Stimulated activated naive CD8-positive, alpha-beta T cell treated with anti-CD3 and anti-CD28 coated beads, Interleukin-15, Interleukin-2, amounts not matched to agents 100 ng/mL and 50 ng/mL, for 24 hours (primary cell): Measurements from ENCODE around the gene SLC3A2.

Experiments
- H3K27ac Mint-ChIP-seq: one replicate; pipeline ENCODE4 v1.8.0; 2021; ENCODE audit warnings: mild to moderate bottlenecking, mixed read lengths
- H3K27me3 Mint-ChIP-seq: one replicate; pipeline ENCODE4 v1.8.0; 2021; ENCODE audit warnings: mixed read lengths
- H3K36me3 Mint-ChIP-seq: one replicate; pipeline ENCODE4 v1.8.0; 2021; ENCODE audit warnings: low read depth, mixed read lengths
- H3K4me1 Mint-ChIP-seq: one replicate; pipeline ENCODE4 v1.8.0; 2021; ENCODE audit warnings: low read depth, mixed read lengths
- H3K4me3 Mint-ChIP-seq: one replicate; pipeline ENCODE4 v1.8.0; 2021; ENCODE audit warnings: mild to moderate bottlenecking, mixed read lengths
- H3K9me3 Mint-ChIP-seq: one replicate; pipeline ENCODE4 v1.8.0; 2021; ENCODE audit warnings: mixed read lengths

SLC3A2 gene

GRCh38 chr11:62909107-62909894, 28.6 kb downstream of the SLC3A2 start:
- Mint-ChIP-seq H3K27me3 (peaks cover 20% of the 10 kb centered on the region), H3K36me3 (no peaks in the 10 kb centered on the region), H3K4me3 (no peak overlapping the region), H3K27ac (no peak overlapping the region), H3K9me3 (no peaks in the 10 kb centered on the region), H3K4me1 (peaks cover 3% of the 10 kb centered on the region)

DNA sequence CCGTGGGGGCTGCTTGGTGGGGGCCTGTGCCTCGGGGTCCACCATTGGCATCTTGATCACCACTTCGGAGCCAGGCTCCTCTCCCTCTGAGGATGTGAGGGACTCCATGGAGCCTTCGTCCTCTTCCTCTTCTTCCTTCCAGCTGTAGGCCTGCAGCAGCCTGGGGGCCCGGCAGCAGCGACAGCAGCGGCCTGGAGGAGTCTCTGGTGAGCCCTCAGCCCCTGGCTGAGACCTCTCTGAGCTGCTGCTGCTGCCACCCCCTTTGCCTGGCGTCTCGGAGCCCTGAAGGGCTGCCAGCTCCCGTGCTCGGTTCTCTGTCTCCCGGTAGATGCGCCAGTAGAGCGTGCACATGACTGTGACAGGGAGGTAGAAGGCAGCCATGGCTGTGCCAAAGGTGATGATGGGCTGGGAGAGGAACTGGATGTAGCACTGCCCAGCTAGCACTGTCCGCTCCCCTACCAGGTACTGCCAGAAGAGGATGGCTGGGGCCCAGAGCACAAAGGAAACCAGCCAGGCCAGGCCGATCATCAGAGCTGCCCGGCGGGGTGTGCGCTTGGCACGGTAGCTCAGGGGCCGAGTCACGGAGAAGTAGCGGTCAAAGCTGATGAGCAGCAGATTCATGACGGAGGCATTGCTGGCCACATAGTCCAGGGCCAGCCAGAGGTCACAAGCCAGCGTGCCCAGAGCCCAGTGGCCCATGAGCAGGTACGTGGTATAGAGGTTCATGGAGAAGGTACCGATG, 29.6 kb downstream of the SLC3A2 start:
- Mint-ChIP-seq H3K9me3 (no peaks in the 10 kb centered on the region), H3K27me3 (peaks cover 17% of the 10 kb centered on the region), H3K4me3 (no peak overlapping the region), H3K27ac (no peak overlapping the region), H3K36me3 (no peaks in the 10 kb centered on the region), H3K4me1 (peaks cover under 1% of the 10 kb centered on the region)

DNA sequence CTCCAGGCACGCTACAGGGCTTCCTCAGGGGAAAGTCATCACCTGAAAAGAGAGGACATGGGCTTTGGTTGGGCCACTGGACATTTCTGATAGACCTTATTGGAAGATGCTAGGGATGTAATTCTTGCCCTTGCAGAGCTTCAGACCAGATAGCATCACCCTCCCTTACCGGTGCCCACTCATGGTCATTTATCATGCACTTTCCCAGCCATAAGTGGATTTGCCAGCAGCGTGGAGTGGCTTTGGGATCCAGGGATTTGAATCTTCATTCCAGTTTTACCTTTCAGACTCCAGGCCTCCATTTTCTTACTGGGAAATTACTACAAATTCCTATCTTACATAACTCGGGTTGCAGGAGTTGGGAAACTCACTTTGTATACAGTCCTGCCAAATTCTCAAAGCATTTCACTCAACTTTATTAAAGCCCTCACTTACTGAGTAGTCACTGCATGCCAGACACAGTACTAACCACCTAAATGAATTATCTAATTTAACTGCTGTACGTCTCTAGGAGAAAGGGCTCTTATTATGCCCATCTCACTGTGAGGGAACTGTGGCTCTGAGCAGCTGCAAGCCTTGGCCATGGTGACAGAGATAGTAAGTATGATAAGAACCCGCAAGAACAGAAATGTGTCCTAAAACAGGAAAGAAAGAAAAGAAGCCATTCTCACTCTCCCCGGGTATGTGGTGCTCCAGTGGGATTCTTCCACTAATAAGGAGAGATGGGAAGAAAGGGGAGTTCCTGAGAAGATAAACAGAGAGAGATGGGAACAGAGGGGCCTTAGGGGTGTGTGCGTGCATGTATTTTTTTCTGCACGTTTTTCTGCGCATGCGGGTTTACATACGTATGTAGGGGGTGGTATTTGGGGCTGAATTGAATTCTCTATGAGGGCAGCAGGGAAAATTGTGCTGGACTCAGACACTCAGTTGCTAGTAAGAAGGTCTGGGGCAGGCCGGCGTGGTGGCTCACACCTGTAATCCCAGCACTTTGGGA, 30.7 kb downstream of the SLC3A2 start:
- H3K4me3 Mint-ChIP-seq: no peak overlapping the region
- H3K27ac Mint-ChIP-seq: no peak overlapping the region
- no peaks in the 10 kb centered on the region for H3K4me1 Mint-ChIP-seq
- H3K36me3 Mint-ChIP-seq: no peaks in the 10 kb centered on the region
- H3K9me3 Mint-ChIP-seq: no peaks in the 10 kb centered on the region
- peaks cover 12% of the 10 kb centered on the region for H3K27me3 Mint-ChIP-seq

DNA sequence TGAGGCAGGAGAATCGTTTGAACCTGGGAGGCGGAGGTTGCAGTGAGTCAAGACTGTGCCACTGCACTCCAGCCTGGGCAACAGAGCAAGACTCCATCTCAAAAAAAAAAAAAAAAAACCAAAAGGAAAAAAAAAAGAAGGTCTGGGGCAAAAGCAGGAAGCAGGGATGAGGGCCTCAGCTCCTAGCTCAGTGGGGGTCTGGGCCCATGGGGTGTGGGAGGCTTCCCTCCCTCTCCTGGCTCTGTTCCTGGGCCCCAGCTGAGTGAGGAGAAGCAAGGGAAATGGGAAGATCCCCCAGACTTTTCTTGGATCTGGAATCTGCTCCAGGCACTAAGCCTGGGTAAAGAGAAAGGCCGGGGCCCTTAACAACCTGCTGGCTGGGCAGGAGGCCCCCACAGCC, 31.6 kb downstream of the SLC3A2 start:
- Mint-ChIP-seq H3K27me3 (peaks cover 12% of the 10 kb centered on the region), H3K4me3 (no peak overlapping the region), H3K4me1 (no peaks in the 10 kb centered on the region), H3K36me3 (no peaks in the 10 kb centered on the region), H3K27ac (no peak overlapping the region), H3K9me3 (no peaks in the 10 kb centered on the region)

- H3K27me3 Mint-ChIP-seq: peaks cover 9% of the 10 kb centered on the region
- H3K36me3 Mint-ChIP-seq: no peaks in the 10 kb centered on the region
- H3K9me3 Mint-ChIP-seq: no peaks in the 10 kb centered on the region
- no peak overlapping the region for H3K4me3 Mint-ChIP-seq
- H3K4me1 Mint-ChIP-seq: no peaks in the 10 kb centered on the region
- no peak overlapping the region for H3K27ac Mint-ChIP-seq
Measured at GRCh38 chr11:62914416-62914815, 33.7 kb downstream of the SLC3A2 start.

- peaks cover 19% of the 10 kb centered on the region for H3K27me3 Mint-ChIP-seq
- no peak overlapping the region for H3K27ac Mint-ChIP-seq
Measured at GRCh38 chr11:62917906-62918502, 37.3 kb downstream of the SLC3A2 start.

DNA sequence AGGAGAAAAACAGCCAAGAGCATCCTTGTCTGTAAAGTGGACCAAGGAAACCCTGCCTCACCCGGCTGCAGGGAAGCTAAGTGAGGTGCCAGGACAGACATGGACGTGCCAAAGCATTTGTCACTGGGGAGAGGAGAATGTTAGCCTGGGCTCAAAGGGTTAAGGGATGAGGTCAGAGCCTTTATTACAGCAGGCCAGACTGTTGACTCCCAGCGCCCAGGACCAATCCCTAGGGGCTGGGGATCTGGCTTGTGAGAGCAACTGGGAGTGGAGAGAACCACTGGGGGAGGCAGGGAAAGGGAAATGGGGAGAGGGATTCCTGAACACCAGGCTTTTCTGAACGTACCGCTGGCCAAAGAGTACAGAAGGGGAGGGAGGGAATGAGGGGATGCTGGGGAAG, 37.8 kb downstream of the SLC3A2 start:
- no peaks in the 10 kb centered on the region for H3K9me3 Mint-ChIP-seq
- H3K27me3 Mint-ChIP-seq: peaks cover 21% of the 10 kb centered on the region

More at GRCh38 chr11:62917906-62918502, 37.3 kb downstream of the SLC3A2 start:
- Mint-ChIP-seq H3K9me3 (no peaks in the 10 kb centered on the region), H3K4me3 (no peak overlapping the region), H3K4me1 (peaks cover 8% of the 10 kb centered on the region), H3K36me3 (no peaks in the 10 kb centered on the region)

GRCh38 chr11:62919476-62919875, 38.8 kb downstream of the SLC3A2 start:
- Mint-ChIP-seq H3K9me3 (no peaks in the 10 kb centered on the region), H3K36me3 (no peaks in the 10 kb centered on the region), H3K4me3 (no peak overlapping the region), H3K27ac (no peak overlapping the region), H3K27me3 (peaks cover 27% of the 10 kb centered on the region), H3K4me1 (peaks cover 19% of the 10 kb centered on the region)

More for the DNA sequence above, 37.8 kb downstream of the SLC3A2 start:
- Mint-ChIP-seq H3K4me1 (peaks cover 13% of the 10 kb centered on the region), H3K36me3 (no peaks in the 10 kb centered on the region), H3K4me3 (no peak overlapping the region), H3K27ac (no peak overlapping the region)

DNA sequence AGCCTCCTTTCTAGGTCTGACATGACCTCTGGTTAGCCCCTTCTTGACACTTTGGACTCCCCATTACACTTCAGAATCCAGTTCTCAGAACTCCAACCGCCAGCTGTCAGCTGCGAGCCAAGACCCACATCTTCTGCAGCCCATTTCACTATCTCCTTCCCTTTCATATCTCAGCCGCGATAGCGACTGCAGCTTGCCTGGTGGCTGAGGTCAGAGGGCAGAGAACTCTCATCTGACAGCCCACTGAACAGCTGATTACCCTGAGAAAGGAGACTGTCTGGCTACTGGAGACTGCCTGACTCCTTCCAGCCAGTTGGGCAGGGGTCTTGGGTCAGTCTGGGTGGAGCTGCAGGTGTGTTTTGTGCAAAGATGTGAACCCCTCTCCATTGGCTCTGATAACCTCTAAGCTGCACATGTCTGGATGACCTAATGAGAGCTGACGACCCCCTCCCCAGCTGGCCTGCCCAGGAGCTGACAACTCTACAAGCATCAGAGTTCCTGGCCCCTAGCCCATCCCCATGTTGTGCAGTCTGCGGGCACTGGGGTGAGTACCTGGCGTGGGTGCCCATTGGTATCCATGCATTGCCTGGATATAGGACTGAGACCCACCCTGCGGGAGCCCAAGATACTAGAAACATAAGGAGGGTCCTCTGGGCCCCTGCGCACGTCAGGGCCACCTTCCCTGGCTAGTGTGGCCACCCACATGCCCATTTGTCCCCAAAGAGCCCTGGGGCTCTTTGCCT, 39.4 kb downstream of the SLC3A2 start:
- no peak overlapping the region for H3K4me3 Mint-ChIP-seq
- H3K27me3 Mint-ChIP-seq: peaks cover 28% of the 10 kb centered on the region
- no peaks in the 10 kb centered on the region for H3K36me3 Mint-ChIP-seq
- no peak overlapping the region for H3K27ac Mint-ChIP-seq
- H3K9me3 Mint-ChIP-seq: no peaks in the 10 kb centered on the region
- peaks cover 20% of the 10 kb centered on the region for H3K4me1 Mint-ChIP-seq

DNA sequence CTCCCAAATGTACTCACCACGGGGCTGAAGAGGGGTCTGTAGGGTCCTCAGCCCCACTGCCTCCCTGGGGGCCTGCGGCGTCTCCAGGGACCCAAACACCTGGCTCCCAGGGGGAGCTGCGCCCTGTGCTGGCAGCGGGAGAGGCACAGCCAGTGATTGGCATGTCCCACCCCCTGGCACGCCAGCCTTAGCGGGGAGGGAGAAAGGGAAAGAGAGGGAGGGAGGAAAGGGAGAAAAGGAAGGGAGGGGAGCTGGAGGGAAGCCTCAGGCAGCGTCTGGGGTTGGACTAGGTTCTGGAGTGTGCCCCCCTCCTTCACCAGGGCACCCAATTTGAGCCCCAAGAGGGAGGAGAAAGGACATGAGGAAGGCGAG, 40.5 kb downstream of the SLC3A2 start, which contains the start of gene CHRM1:
CHRM1 (minus strand) TSS at position 163 of the 372 bp plus-strand sequence. CDS start 10,263 bp downstream, outside the sequence.
- H3K9me3 Mint-ChIP-seq: no peaks in the 10 kb centered on the region
- H3K4me1 Mint-ChIP-seq: peaks cover 31% of the 10 kb centered on the region
- no peaks in the 10 kb centered on the region for H3K36me3 Mint-ChIP-seq
- no peak within 1 kb of the TSS for H3K4me3 Mint-ChIP-seq
- H3K27me3 Mint-ChIP-seq: peaks cover 39% of the 10 kb centered on the region
- no peak within 1 kb of the TSS for H3K27ac Mint-ChIP-seq

DNA sequence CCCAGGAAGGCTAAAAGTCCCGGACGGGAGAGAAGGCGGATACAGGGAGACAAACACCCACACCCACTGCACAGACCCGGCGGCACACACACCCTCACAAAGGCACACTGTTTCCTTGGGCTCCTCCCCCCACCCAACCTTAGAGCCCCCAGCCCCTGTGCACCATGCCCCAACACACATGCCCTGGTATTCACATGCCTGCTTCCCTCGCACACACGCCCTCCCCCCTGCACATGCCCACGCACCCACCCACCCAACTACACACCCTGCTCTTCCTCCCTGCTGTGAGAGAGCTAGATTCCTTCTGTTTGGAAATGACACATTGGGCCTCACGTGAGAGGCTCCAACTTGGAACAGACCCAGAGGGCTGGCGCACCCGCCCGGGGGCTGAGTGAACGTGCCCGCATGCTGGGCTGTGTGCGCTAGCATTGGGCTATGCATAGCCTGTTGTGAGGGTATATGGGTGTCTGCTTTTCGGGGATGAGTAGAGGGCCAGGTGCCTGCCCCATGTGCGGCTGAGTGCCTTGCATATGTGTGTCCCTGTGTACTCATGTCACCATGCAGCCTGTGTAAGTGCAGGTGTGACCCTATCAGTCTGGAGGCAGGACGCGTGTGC, 41.0 kb downstream of the SLC3A2 start:
- no peaks in the 10 kb centered on the region for H3K9me3 Mint-ChIP-seq
- peaks cover 33% of the 10 kb centered on the region for H3K4me1 Mint-ChIP-seq
- no peak overlapping the region for H3K4me3 Mint-ChIP-seq
- H3K27ac Mint-ChIP-seq: no peak overlapping the region
- H3K36me3 Mint-ChIP-seq: no peaks in the 10 kb centered on the region
- peaks cover 43% of the 10 kb centered on the region for H3K27me3 Mint-ChIP-seq

- no peak overlapping the region for H3K4me3 Mint-ChIP-seq
- H3K4me1 Mint-ChIP-seq: peaks cover 33% of the 10 kb centered on the region
- H3K27me3 Mint-ChIP-seq: peaks cover 46% of the 10 kb centered on the region
- no peaks in the 10 kb centered on the region for H3K36me3 Mint-ChIP-seq
- H3K27ac Mint-ChIP-seq: no peak overlapping the region
- H3K9me3 Mint-ChIP-seq: no peaks in the 10 kb centered on the region
Measured at GRCh38 chr11:62922189-62922589, 41.5 kb downstream of the SLC3A2 start.

GRCh38 chr11:62922653-62923431, 42.1 kb downstream of the SLC3A2 start:
- peaks cover 33% of the 10 kb centered on the region for H3K4me1 Mint-ChIP-seq
- H3K4me3 Mint-ChIP-seq: no peak overlapping the region
- H3K36me3 Mint-ChIP-seq: no peaks in the 10 kb centered on the region
- H3K27me3 Mint-ChIP-seq: peaks cover 52% of the 10 kb centered on the region
- no peaks in the 10 kb centered on the region for H3K9me3 Mint-ChIP-seq
- H3K27ac Mint-ChIP-seq: no peak overlapping the region
